OCI-M2 (cell line): ENCODE data around the gene MED26.
"Not testable (repeated sequence)": the region's sequence is repeated elsewhere in the genome, so short reads cannot be mapped to it uniquely, and the experiment has no call there.

Source experiments
- DNase-seq: peaks from one replicate; lab custom pipeline; 2025; ENCODE audit not compliant: unreplicated experiment; lab: John Stamatoyannopoulos, UW

The MED26 gene

DNA sequence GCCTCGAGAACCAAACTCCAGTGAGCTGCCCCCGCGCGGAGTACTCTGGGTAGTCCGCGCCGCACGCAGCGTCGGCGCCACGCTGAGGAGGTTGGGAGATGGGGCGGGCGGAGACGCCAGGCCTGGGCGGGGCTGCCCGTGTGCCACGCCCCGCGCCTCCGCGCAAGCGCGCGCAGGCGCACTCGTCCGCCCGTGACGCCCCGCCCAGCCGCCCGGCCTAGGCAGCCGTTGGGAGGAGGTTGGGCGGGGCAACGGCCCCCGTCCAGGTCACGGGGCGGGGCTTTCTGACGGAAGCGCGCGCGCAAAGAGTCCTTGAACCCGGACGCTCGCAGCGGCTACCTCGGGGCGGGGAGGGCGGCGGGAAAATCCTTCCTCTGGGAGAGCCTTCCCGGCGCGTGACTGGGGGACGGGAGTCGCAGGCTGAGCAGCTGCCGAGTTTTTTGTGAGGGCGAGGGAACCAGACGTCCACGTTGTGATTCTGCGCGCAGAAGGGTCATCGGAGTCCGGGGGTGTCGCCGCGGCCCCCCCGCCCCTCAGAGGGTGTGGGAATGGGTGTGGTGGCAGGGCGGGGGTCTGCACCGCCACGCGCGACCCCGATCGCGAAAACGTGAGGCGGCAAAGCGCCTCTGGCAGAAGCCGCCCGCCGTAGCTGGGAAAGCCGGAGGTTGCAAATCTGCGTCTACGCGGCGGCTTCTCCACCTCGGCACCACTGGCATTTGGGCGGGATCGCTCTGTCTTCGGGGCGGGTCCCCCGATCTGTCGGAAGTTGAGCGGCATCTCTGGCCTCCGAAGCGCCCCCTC, at the start of gene MED26:
MED26 (minus strand) TSS at position 22 of the 801 bp plus-strand sequence. CDS start 261 bp downstream, outside the sequence.
- peak; percentile 99 for DNase-seq

GRCh38 chr19:16677055-16677454, 49.1 kb upstream of the MED26 start:
- DNase-seq = no peak

DNA sequence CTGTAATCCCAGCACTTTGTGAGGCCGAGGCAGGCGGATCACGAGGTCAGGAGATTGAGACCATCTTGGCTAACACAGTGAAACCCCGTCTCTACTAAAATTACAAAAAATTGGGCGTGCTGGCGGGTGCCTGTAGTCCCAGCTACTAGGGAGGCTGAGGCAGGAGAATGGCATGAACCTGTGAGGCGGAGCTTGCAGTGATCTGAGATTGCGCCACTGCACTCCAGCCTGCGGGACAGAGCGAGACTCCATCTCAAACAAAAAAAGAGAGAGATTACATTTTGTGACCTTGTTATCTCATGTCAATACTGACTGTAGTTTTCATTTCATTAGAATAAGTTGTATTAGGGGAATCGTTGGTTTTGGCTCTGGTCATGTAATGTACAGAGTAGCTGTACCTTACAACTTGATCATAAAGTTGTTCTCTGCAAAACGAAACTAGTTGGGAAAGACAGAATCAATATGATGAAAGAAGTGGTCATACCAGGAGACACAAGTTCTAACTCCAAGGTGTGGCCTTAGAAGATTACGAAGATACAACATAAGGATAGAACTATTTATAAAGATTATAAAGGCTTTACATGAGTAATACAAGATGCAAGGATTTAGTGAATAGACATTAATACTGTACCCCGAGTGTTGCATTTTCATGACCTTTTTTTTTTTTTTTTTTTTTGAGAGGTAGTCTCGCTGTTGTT, 48.2 kb upstream of the MED26 start:
- no peak for DNase-seq

DNA sequence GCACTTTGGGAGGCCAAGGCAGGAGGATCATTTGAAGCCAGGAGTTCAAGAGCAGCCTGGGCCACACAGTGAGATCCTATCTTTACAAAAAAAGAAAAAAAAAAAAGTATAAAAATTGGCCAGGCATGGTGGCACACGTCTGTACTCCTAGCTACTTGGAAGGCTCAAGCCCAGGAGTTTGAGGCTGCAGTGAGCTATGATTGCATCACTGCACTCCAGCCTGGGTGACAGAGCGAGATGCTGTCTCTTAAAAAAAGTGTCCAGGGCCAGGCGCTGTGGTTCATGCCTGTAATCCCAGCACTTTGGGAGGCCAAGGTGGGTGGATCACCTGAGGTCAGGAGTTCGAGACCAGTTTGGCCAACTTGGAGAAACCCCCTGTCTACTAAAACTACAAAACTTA, 45.8 kb upstream of the MED26 start:
- not testable (repeated sequence) for DNase-seq

DNA sequence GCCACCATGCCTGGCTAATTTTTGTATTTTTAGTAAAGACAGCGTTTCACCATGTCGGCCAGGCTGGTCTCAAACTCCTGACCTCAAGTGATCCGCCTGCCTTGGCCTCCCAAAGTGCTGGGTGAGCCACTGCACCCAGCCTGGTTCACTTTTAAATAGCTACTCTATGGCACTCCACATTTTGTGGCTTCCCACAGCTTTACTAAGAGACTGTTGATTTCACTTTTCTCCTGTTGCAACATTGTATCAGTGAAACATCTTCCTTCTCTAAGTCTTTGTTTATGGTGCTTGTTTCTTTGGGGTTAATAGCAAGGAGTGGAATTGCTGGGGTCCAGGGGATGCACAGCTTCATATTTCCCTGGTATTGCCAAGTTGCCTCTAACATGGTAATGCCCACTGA, 45.2 kb upstream of the MED26 start:
- no peak for DNase-seq

DNA sequence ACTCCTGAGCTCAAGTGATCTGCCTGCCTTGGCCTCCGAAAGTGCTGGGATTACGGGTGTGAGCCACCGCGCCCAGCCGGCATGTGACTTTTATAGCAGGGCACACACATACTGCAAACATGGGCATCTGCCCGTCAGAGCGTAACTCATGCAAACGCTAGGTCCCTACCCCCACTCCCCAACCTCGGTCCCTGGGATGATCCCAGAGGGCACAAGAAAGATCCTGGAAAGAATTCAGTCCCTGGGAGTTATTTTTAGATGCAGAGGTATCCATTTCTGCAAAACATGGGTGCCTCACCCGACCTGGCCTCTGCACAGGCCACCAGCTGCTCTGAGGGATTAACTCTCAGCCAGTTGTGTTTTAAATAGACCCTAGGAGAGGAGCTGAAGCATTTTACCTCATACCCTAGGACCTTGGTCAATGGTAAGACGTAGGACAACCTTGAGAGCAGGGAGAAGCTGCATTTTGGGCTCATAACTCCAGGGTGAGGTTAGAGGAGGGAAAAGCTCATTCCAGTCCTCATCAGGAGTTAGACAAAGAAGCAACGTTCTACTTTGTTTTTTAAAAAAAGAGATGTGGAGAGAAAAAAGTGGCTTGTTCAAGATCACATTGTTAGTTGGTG, 43.8 kb upstream of the MED26 start:
- DNase-seq = no peak

DNA sequence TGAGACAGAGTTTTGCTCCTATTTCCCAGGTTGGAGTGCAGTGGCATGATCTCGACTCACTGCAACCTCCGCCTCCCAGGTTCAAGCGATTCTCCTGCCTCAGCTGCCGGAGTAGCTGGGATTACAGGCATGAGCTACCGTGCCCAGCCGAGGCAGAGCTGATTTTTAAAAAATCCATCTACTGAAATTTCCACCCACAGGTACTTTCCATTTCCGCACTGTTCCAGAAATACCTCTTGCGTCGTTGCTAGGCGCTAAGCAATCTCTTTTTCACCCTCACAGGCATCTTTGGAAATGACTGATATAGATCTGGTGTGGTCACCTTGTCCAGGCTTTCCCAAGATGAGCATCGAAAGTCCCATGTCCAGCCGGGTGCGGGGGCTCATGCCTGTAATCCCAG, 42.3 kb upstream of the MED26 start:
- no peak for DNase-seq

GRCh38 chr19:16668702-16669101, 40.7 kb upstream of the MED26 start:
- DNase-seq = not testable (repeated sequence)

GRCh38 chr19:16668176-16668575, 40.2 kb upstream of the MED26 start:
- no peak for DNase-seq

DNA sequence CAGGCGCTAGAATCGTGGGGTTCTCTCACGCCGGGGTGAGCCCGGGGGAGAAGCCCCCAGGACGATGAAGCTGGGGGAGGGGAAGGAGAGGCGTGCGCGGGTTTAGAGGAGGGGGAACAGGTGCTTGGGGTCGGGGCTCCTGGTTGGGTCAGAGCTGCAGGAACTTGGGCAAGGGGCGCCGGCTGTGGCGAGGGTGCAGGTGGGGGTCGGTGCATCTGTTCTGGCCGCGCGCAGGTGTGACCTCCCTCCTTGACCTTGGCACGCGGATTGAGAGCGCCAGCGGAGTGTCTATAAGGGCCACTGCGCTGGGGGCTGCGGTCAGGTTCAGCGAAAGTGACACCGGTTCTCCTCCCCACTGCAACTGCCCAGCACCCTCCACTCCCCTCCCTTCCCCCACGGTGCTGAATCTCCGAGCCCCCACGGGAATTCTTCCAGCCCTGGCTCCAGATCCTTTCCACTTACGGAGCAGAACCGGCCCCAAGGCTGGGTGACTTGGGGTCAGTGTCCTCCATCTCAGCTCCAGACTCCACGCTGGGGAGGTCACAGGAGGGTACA, 33.6 kb upstream of the MED26 start:
- no peak for DNase-seq

DNA sequence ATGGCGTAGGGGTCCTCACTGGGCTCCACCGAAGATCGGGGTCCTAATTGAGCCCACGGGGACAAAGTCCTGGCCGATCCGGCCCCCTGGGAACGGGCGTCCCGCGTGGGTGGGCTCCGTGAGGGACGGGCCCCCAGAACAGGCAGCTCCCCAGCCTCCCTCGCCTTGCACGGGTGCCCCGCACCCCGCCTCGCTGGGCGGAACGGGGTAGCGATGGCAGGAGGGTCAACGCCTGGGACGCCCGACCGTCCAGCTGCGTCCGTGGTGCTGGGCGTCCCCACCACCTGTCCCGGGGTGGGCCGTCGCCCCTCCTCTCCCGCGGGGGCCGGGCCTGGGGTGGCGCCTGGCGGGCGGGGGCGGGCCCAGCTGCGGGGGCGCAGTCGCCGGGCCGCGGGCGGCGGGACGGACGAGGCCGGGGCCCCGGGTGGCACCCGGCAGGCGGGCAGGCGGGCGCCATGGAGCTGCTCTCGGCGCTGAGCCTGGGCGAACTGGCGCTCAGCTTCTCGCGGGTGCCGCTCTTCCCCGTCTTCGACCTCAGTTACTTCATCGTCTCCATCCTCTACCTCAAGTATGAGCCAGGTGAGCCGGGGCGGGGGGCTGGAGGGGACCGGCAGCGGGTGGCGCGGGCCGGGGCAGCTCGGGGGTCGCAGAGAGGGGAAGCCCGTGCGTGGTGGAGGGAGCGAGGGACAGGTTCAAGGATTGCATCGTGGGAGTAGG, 32.9 kb upstream of the MED26 start, which contains the start of gene TMEM38A:
TMEM38A (plus strand) TSS at position 377 of the 717 bp plus-strand sequence; CDS start at position 456, 79 bp downstream.
- DNase-seq = no peak

- peak; percentile 99 for DNase-seq
Observed at GRCh38 chr19:16659832-16660708, 32.1 kb upstream of the MED26 start, which contains the start of gene SMIM7. Gene SMIM7, minus strand, starts transcription at chr19:16660144. Its CDS starts 34 bp downstream, at chr19:16660110.

DNA sequence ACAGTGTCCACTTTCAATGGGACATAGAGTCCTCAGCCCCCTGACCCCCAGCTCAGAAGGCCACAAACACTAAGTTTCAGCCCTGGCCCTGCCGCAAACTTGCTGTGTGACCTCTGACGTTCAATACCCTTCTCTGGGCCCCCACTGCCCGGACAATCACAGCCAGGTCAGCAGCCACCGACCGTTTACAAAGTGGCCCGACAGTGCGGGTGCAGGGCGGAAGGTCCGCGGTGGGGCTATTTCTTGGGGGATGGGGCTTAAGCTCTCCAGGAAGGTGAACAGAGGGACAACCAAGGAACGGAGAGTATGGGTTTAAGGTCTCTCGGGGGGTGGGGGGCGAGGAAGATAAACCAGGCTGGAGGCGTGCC, 31.4 kb upstream of the MED26 start:
- no peak for DNase-seq

GRCh38 chr19:16657384-16657783, 29.4 kb upstream of the MED26 start:
- DNase-seq = no peak

DNA sequence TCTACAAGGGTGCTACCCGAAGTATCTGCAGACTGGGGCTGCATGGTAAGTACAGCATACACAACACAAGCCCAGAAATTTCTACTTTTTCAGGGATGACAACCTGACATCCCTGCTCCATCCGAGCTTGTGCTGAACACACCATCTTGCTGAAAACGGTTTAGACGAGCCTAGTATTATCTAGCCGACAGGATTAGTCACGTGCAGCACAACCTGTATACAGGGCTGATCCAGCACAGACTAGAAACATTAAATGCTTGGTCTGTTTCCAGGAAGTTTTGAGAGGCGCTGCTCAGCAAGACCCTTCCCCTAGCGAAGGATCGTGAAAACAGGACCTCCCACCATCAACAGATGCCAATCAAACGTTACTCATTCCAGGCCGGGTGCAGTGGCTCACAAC, 27.7 kb upstream of the MED26 start:
- DNase-seq = no peak

DNA sequence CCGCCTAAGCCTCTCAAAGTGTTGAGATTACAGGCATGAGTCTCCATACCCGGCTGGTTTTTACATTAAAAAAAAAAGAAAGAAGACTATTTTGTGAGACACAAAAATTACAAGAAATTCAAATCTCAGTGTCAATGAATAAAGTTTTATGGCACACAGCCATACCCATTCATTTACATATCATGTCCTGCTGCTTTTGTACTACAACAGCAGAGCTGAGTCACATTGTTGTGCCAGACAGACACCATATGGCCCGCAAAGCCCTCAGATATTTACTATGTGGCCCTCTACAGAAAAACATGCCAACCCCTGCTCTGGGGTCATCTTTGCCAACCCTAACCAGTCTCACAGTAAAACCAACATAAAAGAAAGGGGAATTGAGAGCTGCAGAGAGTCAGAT, 26.6 kb upstream of the MED26 start:
- no peak for DNase-seq

DNA sequence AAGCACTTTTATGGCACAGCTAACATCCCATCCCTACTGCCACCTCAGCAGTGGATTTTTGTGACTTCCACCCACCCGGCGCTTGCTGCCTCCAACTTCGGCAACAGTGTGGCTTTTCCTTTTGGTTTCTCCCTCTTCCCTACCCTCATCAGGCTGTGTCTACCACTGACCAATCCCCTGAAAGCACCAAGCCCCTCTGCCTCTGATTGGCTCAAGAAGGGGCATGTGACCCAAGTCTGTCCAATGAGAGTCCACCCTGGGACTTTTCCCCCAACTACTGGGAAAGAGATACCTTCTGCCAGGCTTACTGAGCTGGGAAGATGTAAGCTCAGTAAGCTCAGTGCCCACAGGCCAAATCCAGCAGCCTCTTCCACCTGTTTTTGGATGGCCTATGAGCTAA, 26.1 kb upstream of the MED26 start:
- no peak for DNase-seq

- no peak for DNase-seq
Observed at GRCh38 chr19:16652854-16653253, 24.9 kb upstream of the MED26 start.

DNA sequence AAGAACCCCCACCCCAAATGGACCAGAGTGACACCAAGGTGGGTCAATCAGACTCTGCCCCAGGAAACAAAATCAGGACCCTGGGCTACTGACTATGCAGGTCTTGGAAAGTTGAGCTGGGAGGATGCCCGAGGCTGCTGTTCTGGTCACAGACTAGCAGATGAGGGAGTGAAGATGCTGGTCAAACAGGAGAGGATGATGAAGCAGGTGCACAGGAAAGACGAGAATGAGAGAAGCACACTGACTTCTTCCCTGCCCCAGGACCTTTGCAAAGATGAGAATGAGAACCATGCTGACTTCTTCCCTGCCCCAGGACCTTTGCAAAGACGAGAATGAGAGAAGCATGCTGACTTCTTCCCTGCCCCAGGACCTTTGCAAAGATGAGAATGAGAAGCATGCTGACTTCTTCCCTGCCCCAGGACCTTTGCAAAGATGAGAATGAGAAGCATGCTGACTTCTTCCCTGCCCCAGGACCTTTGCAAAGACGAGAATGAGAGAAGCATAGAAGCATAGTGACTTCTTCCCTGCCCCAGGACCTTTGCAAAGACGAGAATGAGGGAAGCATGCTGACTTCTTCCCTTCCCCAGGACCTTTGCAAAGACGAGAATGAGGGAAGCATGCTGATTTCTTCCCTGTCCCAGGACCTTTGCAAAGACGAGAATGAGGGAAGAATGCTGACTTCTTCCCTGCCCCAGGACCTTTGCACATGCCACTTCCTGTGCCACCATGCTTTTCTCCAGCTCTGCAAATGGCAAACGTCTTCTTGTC, 23.6 kb upstream of the MED26 start:
- not testable (repeated sequence) for DNase-seq
